Common myeloid progenitor, CD34-positive (primary cell): ENCODE results near the gene HTT.
A peak's percentile ranks its signal among the peaks of the same experiment; 100 is the strongest.

Experiments
- CTCF ChIA-PET: fragments of 350-600 bp; sonication (Branson Sonifier 250); formaldehyde crosslinking; loops from one replicate; lab custom pipeline; 2021; ENCODE audit warnings: antibody characterized with exemption; lab: Charles Lee
- POLR2A ChIA-PET: fragments of 350-600 bp; sonication (Branson Sonifier 250); formaldehyde crosslinking; loops from one replicate; lab custom pipeline; 2021; ENCODE audit warnings: antibody characterized with exemption; lab: Charles Lee
- DNase-seq, 3 donors: peaks; one replicate each; pipeline versions ENCODE4 v3.0.0 to v3.0.0-alpha.2; 2013
- H3K27ac ChIP-seq, 2 experiments: 1 replicate in 1 of 2; 2 replicates in 1 of 2; pipeline ENCODE4 v1.7.0; 2013; ENCODE audit warnings: inconsistent platforms in 2 of 2, low read length in 2 of 2, mild to moderate bottlenecking in 2 of 2, low read depth in 1 of 2, moderate library complexity in 1 of 2; ENCODE audit not compliant: severe bottlenecking in 2 of 2, insufficient read depth in 1 of 2, poor library complexity in 1 of 2
- H3K27me3 ChIP-seq, 5 experiments: replicated peaks in 2 of 5; 1 replicate in 3 of 5; 2 replicates in 2 of 5; pipeline versions ENCODE4 v1.6.1 to v1.7.0; 2013; ENCODE audit warnings: low read length in 4 of 5, mild to moderate bottlenecking in 2 of 5, moderate library complexity in 2 of 5, inconsistent platforms in 1 of 5; ENCODE audit not compliant: insufficient read depth in 5 of 5, control insufficient read depth in 4 of 5
- H3K36me3 ChIP-seq, 4 experiments: 1 replicate in 2 of 4; 2 replicates in 2 of 4; pipeline versions ENCODE4 v1.6.1 to v1.7.0; 2013; ENCODE audit warnings: low read length in 3 of 4, control low read depth in 1 of 4, mild to moderate bottlenecking in 1 of 4; ENCODE audit not compliant: control insufficient read depth in 4 of 4, insufficient read depth in 4 of 4
- H3K4me1 ChIP-seq, 4 experiments: 1 replicate in 3 of 4; 2 replicates in 1 of 4; pipeline versions ENCODE4 v1.6.1 to v1.7.1; 2013; ENCODE audit warnings: low read length in 3 of 4, mild to moderate bottlenecking in 3 of 4, control low read depth in 1 of 4, inconsistent platforms in 1 of 4, moderate library complexity in 1 of 4; ENCODE audit not compliant: control insufficient read depth in 4 of 4, insufficient read depth in 4 of 4; ENCODE audit errors: control extremely low read depth in 1 of 4
- H3K4me3 ChIP-seq, 7 experiments: 1 replicate in 4 of 7; 2 replicates in 3 of 7; pipeline versions ENCODE4 v1.5.1 to v1.7.0; 2013; ENCODE audit warnings: mild to moderate bottlenecking in 7 of 7, low read length in 6 of 7, moderate library complexity in 6 of 7, inconsistent platforms in 2 of 7, low read depth in 2 of 7, control low read depth in 1 of 7; ENCODE audit not compliant: insufficient read depth in 4 of 7, control insufficient read depth in 1 of 7; ENCODE audit errors: extremely low read depth in 1 of 7
- H3K9me3 ChIP-seq, 5 experiments: 1 replicate in 4 of 5; 2 replicates in 1 of 5; pipeline versions ENCODE4 v1.6.1 to v1.7.1; 2013; ENCODE audit warnings: low read length in 4 of 5, mild to moderate bottlenecking in 2 of 5, inconsistent platforms in 1 of 5, low read depth in 1 of 5, moderate library complexity in 1 of 5; ENCODE audit not compliant: control insufficient read depth in 4 of 5, insufficient read depth in 2 of 5; ENCODE audit errors: control extremely low read depth in 1 of 5
- whole genome bisulfite sequencing: methylation state at CpG from one replicate; pipeline ENCODE4 v1.1.5; 2013; ENCODE audit not compliant: insufficient coverage; 5-methylcytosine and 5-hydroxymethylcytosine counted together

HTT gene

DNA sequence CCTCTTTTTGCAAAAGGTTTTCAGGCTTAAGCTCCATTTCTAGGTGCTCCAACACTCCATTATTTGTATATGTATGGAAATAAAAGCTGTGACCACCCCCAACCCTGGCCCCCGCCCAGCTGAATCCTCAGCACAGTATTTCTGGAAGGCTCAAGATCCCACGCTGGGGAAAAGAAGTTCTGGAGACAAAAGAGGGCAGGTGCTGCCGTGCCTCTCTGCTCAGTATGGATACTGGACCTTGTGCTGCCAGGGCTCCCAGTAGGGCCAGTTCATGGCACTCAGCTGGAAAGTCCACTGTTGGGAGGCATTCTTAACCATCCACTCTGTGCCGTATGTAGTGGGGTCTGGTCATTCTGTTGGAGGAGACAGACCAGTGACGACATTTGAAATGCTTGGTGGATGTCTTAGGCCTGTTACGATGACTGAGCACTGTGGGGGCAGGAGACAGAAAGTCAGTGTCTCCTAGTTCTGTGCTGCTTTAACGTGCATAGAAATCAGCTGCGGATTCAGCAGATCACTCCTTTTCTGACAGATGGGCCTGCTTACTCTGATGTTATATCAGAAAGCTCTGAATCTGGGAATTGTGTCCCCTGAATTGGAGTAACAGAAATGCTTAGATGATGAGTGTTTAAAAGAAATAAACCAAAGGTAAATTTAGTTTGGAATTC lies 126.1 kb downstream of the HTT start:
- H3K27ac ChIP-seq = no peak overlapping the region
- 96% methylated on average over 7 of the region's 8 CpGs for WGBS
- ChIA-PET POLR2A (no interaction called here), CTCF (interaction anchor here (1.0 to 1.1 kb wide), 3 partner anchors 9 to 26 kb away, joined by 3 read pairs; no protein-coding TSS in a partner anchor)
- no peak for DNase-seq
- no peaks in the 10 kb centered on the region for H3K27me3 ChIP-seq
- peaks cover 7 to 41% (median 33%) of the 10 kb centered on the region in 4 experiments for H3K4me1 ChIP-seq
- peaks cover 0 to 47% (median 37%) of the 10 kb centered on the region in 4 experiments for H3K36me3 ChIP-seq
- H3K4me3 ChIP-seq = no peak overlapping the region
- no peaks in the 10 kb centered on the region for H3K9me3 ChIP-seq

DNA sequence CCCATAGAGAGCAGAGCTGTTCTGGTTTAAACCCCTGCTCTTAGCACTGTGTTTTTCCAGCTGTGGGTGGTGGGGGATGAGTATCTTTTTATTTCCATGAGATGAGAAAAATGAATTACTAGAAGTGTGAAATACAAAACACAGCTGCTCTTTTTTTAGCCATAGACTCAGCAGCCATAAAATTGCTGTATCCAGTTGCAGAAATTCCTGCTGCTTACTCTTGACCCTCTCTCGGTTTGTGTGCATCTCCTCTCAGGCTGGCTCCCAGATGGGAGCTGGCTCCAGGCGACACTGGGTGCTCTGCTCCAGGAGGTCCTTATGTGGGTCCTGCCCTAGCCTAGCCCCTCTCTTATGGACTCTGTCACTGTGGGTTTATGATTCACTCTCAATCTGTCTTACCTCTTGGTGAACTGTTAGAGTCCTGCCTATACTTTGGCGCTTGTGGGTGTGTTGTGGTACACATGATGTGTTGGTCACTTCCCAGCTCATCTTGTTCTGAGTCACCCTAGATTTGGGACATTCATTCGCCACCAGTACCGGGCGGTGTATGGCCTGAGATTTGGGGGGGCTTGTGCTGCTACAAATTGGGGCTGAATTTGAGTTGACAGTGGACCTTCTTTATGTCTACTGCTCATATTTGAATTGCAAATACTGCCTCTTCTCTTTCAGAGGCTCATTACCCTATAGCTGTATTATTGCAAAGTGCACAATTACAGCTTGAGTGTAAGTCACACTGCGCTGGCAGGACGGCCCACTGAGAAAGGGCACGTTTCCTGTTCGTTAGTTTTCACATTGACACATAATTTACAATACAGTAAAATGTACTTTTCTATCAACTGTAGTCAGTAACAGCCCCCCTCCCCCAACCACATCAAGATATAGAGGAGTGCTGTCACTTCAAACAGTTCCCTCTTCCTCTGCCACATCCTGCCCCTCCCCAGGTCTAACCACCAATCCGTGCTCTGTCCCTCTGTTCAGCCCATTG lies 127.5 kb downstream of the HTT start:
- ChIA-PET CTCF (interaction anchor here (0.9 to 1.8 kb wide), 4 partner anchors 8 to 269 kb away, joined by 3 to 6 read pairs (median 6); no protein-coding TSS in a partner anchor), POLR2A (no interaction called here)
- no peak overlapping the region for H3K27ac ChIP-seq
- H3K9me3 ChIP-seq = no peaks in the 10 kb centered on the region
- H3K36me3 ChIP-seq = peaks cover 5 to 46% (median 38%) of the 10 kb centered on the region in 4 experiments
- peak; percentile 45 to 84 (median 81) for DNase-seq
- peaks cover 7 to 28% (median 22%) of the 10 kb centered on the region in 4 experiments for H3K4me1 ChIP-seq
- peak overlapping the region in 4 of 7 experiments; percentile 11 to 50 (median 28) for H3K4me3 ChIP-seq
- no peaks in the 10 kb centered on the region for H3K27me3 ChIP-seq
- WGBS = 30% methylated on average over 7 of the region's 11 CpGs

DNA sequence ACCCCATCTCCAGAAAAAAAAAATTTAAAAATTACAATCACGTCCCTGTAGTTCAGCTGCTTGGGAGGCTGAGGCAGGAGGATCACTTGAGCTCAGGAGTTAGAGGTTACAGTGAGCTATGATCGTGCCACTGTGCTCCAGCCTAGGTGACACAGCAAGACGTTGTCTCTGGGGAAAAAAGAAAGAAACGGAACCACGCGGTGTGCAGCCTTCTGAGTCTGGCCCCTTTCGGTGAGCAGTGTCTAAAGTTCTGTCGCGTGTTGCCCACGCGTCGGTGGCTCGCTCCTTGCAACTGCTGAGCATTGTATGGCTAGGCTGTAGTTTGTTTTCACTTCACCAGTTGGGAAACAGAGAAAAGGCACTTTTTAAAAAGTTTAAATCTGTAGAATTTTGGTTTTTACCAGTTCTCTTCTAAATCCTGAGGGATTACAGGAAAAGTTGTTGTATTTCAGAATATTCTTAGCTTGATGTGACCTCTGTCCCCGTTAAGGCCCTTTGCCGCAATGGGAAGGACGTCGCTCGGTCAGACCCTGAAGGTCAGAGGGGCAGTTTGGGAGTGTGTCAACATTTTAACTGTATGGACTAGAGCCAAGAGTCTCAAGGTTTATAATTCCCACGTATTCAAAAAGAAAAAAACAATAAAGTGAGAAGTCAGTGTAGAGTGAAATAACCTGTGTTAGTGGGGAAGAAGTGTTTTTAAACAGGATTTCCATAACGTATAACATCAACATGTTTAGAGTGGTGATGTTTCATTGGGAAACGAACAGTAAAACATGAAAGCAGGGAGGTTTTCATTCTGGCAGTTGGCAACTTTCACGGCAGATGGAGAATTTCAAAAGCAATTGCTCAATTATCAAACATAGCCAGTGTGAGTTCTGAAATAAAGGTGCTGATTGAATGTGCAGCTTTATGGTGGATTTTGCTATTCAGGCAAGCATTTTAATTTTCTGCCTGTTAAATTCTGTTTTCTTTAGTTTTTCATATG lies 128.6 kb downstream of the HTT start:
- no peak overlapping the region for H3K4me3 ChIP-seq
- ChIA-PET POLR2A (no interaction called here), CTCF (interaction anchor here (1.2 to 1.8 kb wide), 2 partner anchors 9 kb away, joined by 6 read pairs; no protein-coding TSS in a partner anchor)
- no peak overlapping the region for H3K27ac ChIP-seq
- 63% methylated on average over 4 of the region's 22 CpGs for WGBS
- no peaks in the 10 kb centered on the region for H3K27me3 ChIP-seq
- H3K9me3 ChIP-seq = no peaks in the 10 kb centered on the region
- DNase-seq = peak in 2 of 3 donors; percentile 25 to 26
- peaks cover 9 to 28% (median 20%) of the 10 kb centered on the region in 4 experiments for H3K4me1 ChIP-seq
- peaks cover 9 to 48% (median 39%) of the 10 kb centered on the region in 4 experiments for H3K36me3 ChIP-seq

DNA sequence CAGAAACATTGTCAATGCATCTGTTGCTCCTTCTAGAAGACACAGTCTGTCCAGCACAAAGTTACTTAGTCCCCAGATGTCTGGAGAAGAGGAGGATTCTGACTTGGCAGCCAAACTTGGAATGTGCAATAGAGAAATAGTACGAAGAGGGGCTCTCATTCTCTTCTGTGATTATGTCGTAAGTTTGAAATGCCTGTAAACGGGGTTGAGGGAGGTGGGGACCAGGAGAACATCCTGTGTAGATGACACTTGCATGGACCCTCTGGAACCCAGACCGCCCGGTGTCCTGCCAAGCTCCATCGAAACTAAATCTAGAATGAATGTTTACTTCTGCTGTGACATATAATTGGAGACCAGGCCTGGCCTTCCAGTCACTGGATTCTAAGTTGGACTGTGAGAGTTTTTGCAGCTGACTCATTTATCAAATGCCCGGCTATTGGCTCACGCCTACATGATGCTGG lies 129.5 kb downstream of the HTT start:
- Histone ChIP-seq H3K4me3 (no peak overlapping the region), H3K4me1 (peaks cover 10 to 28% (median 20%) of the 10 kb centered on the region in 4 experiments), H3K36me3 (peaks cover 13 to 48% (median 41%) of the 10 kb centered on the region in 4 experiments), H3K27ac (no peak overlapping the region), H3K9me3 (no peaks in the 10 kb centered on the region), H3K27me3 (no peaks in the 10 kb centered on the region)
- DNase-seq = no peak
- POLR2A ChIA-PET = no interaction called here
- WGBS = 100% methylated on average over 6 of the region's 8 CpGs
- CTCF ChIA-PET = interaction anchor here (1.8 kb wide), 1 partner anchor 10 kb away, joined by 6 read pairs; no protein-coding TSS in a partner anchor

DNA sequence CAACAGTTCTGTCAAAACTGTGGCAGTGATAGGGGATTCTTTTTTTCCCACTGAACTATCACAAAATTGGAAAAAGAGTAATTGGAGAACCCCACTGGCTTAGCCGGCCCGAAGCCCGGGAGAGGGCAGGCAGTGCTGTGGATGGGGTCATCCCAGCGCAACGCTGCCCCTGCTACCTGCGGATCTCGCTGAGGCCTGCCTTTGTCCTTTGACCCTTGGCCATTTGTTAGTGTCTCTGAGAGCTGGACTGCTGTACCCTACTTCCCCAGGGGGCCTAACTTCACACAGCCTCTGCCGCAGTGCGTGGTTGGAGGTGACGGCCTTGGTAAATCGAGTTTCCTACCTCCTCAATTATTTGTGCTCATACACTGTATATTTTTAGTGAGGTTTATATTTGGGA lies 131.5 kb downstream of the HTT start:
- peaks cover 22 to 55% (median 45%) of the 10 kb centered on the region in 4 experiments for H3K36me3 ChIP-seq
- no peak for DNase-seq
- ChIA-PET POLR2A (no interaction called here), CTCF (interaction anchor here (0.8 kb wide), 1 partner anchor 13 kb away, joined by 4 read pairs; no protein-coding TSS in a partner anchor)
- H3K27ac ChIP-seq = no peak overlapping the region
- H3K4me1 ChIP-seq = peaks cover 8 to 25% (median 20%) of the 10 kb centered on the region in 4 experiments
- H3K4me3 ChIP-seq = no peak overlapping the region
- WGBS = 97% methylated on average over 7 of the region's 11 CpGs
- H3K9me3 ChIP-seq = no peaks in the 10 kb centered on the region
- H3K27me3 ChIP-seq = no peaks in the 10 kb centered on the region

DNA sequence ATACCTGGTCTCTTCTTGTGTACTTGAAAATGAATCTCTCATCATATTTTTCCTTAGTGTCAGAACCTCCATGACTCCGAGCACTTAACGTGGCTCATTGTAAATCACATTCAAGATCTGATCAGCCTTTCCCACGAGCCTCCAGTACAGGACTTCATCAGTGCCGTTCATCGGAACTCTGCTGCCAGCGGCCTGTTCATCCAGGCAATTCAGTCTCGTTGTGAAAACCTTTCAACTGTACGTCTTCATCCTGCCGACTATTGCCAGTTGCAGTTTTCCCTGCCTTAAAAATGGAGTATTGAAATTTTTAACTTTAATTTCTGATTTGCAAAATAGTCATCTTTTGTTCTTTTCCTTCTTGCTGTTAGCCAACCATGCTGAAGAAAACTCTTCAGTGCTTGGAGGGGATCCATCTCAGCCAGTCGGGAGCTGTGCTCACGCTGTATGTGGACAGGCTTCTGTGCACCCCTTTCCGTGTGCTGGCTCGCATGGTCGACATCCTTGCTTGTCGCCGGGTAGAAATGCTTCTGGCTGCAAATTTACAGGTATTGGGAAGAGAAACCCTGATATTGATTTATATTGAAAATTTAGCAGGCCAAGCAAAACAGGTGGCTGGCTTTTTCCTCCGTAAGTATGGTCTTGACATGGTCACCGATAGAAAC lies 132.1 kb downstream of the HTT start:
- POLR2A ChIA-PET = no interaction called here
- no peak overlapping the region for H3K27ac ChIP-seq
- no peaks in the 10 kb centered on the region for H3K9me3 ChIP-seq
- H3K27me3 ChIP-seq = no peaks in the 10 kb centered on the region
- H3K36me3 ChIP-seq = peaks cover 22 to 55% (median 45%) of the 10 kb centered on the region in 4 experiments
- no peak overlapping the region for H3K4me3 ChIP-seq
- H3K4me1 ChIP-seq = peaks cover 8 to 22% (median 16%) of the 10 kb centered on the region in 4 experiments
- 98% methylated on average over 18 of the region's 18 CpGs for WGBS
- DNase-seq = no peak
- CTCF ChIA-PET = interaction anchor here (0.8 kb wide), 1 partner anchor 13 kb away, joined by 4 read pairs; no protein-coding TSS in a partner anchor
